GM06990 (cell line): ENCODE data around the gene MTA3.
"Not testable (repeated sequence)": the region's sequence is repeated elsewhere in the genome, so short reads cannot be mapped to it uniquely, and the experiment has no call there.

Experiments
- DNase-seq: peaks from one replicate; pipeline ENCODE4 v3.0.0-alpha.2; 2011; ENCODE audit not compliant: insufficient read length; ENCODE audit errors: extremely low read depth
- H3K27me3 ChIP-seq: replicated peaks from 2 replicates; pipeline ENCODE4 v1.6.0; 2011; ENCODE audit warnings: low read length; ENCODE audit not compliant: control insufficient read depth, insufficient read depth
- H3K36me3 ChIP-seq: 2 replicates; pipeline ENCODE4 v1.5.1; 2011; ENCODE audit warnings: low read length; ENCODE audit not compliant: control insufficient read depth, insufficient read depth
- H3K4me3 ChIP-seq: replicated peaks from 2 replicates; pipeline ENCODE4 v1.5.1; 2011; ENCODE audit warnings: low read depth, mild to moderate bottlenecking, control low read depth, low read length
- TF ChIP-seq, protein P1 (sequence below): IDR thresholded peaks from 2 replicates; pipeline ENCODE4 v1.5.1; 2011; ENCODE audit warnings: low read length, control low read depth, mild to moderate bottlenecking, inconsistent platforms; ENCODE audit not compliant: insufficient read depth, poor library complexity, severe bottlenecking

Gene MTA3

DNA sequence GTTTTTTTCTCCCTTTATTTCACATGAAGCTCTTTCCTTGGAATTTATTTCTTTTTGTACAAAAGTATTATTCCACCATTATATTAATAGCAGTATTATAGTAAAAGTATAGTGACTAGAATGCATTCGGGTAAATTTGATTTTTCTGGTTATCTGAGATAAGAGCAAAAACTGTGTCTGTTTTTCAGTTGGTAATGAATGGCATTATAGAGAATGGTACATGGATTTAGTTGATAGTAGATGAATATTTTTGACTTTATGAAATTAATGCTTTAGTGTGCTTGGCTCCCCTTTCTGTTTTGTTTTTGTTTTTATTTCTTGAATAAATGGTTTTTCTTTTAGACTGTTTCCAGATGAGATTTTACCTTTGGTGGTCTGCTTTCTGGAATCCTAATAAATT is 71.8 kb downstream of the MTA3 start:
- H3K27me3 ChIP-seq: no peaks in the 10 kb centered on the region
- TF ChIP-seq, protein P1, sequence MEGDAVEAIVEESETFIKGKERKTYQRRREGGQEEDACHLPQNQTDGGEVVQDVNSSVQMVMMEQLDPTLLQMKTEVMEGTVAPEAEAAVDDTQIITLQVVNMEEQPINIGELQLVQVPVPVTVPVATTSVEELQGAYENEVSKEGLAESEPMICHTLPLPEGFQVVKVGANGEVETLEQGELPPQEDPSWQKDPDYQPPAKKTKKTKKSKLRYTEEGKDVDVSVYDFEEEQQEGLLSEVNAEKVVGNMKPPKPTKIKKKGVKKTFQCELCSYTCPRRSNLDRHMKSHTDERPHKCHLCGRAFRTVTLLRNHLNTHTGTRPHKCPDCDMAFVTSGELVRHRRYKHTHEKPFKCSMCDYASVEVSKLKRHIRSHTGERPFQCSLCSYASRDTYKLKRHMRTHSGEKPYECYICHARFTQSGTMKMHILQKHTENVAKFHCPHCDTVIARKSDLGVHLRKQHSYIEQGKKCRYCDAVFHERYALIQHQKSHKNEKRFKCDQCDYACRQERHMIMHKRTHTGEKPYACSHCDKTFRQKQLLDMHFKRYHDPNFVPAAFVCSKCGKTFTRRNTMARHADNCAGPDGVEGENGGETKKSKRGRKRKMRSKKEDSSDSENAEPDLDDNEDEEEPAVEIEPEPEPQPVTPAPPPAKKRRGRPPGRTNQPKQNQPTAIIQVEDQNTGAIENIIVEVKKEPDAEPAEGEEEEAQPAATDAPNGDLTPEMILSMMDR: no peak
- H3K36me3 ChIP-seq: peaks cover 2% of the 10 kb centered on the region; the same call in 1 of the 2 replicates
- no peak overlapping the region for H3K4me3 ChIP-seq
- DNase-seq: no peak

GRCh38 chr2:42642371-42642770 is 73.9 kb downstream of the MTA3 start:
- not testable (repeated sequence) for H3K27me3 ChIP-seq, H3K36me3 ChIP-seq, H3K4me3 ChIP-seq, DNase-seq

GRCh38 chr2:42645551-42645950 is 77.1 kb downstream of the MTA3 start:
- H3K27me3 ChIP-seq: no peaks in the 10 kb centered on the region
- no peak overlapping the region for H3K4me3 ChIP-seq
- DNase-seq: no peak
- TF ChIP-seq, protein P1: no peak
- peaks cover 2% of the 10 kb centered on the region for H3K36me3 ChIP-seq

DNA sequence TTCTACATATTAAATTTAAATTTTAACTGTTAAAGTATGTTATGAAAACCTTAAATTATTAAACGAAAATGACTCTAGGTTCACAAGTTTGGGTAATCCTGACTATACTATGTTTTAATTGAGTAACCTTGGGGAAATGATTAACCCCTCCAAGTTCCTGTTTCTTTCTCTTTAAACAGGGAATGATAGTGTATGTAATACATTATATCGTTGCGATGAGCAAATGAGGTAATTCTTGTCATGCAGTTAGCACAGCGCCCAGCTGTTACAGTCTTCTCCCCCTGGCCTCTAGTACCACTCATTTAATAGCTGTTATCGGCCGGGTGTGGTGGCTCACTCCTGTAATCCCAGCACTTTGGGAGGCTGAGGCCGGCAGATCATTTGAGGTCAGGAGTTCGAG is 80.4 kb downstream of the MTA3 start:
- Histone ChIP-seq H3K4me3 (no peak overlapping the region), H3K36me3 (peaks cover 2% of the 10 kb centered on the region), H3K27me3 (no peaks in the 10 kb centered on the region)
- no peak for DNase-seq
- TF ChIP-seq, protein P1: no peak

DNA sequence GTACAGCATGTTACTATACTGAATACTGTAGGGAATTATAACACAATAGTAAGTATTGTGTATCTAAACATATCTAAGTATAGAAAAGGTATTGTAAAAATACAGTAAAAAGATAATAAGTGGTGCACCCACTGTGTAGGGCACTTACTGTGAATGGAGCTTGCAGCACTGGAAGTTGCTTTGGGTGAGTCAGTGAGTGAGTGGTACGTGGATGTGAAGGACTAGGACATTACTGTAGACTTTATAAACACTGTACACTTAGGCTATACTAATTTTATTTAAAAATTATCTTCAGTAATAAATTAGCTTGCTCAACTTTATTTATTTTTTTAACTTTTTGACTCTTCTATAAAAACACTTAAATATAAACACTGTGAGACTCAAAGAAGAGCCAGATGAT is 82.6 kb downstream of the MTA3 start:
- TF ChIP-seq, protein P1: no peak
- H3K4me3 ChIP-seq: no peak overlapping the region
- H3K36me3 ChIP-seq: no peaks in the 10 kb centered on the region; the same call in 1 of the 2 replicates
- H3K27me3 ChIP-seq: no peaks in the 10 kb centered on the region
- no peak for DNase-seq

DNA sequence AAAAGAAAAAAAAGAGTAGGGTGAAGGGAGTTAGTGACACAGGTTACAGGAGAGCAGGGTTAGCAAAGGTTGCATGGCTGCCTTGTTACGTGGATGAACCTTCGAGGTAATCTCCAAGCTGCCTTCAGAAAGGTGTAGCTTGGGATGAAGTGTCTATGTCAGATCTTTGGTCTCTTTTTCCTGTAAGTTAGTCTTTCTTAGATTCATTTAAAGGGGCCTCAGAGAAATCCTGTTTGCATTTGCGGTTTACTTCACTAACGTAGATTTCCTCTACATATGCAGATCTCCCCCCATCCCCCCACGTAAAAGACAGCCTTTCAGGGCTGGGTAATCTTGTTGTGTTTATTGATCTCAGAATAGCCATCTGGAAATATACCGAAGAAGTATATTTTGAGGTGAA is 83.7 kb downstream of the MTA3 start:
- Histone ChIP-seq H3K27me3 (no peaks in the 10 kb centered on the region), H3K4me3 (no peak overlapping the region), H3K36me3 (no peaks in the 10 kb centered on the region; the same call in none of the 2 replicates)
- TF ChIP-seq, protein P1: no peak
- no peak for DNase-seq
